OCI-LY3 (cell line): Measurements from ENCODE around the gene CBR3.

Source experiments
- EZH2phosphoT487 ChIP-seq: fragments of 200-600 bp; shearing (Covaris generic); IDR thresholded peaks from 2 replicates; pipeline ENCODE4 v1.6.1; 2018; ENCODE audit warnings: antibody characterized with exemption, mixed run types, low read depth
- TF ChIP-seq, protein P1 (sequence below): fragments of 200-600, 300-600 bp; sonication (generic); IDR thresholded peaks from 2 replicates; pipeline ENCODE4 v1.5.1; 2014; ENCODE audit warnings: antibody characterized with exemption, low read length, low read depth

DNA sequence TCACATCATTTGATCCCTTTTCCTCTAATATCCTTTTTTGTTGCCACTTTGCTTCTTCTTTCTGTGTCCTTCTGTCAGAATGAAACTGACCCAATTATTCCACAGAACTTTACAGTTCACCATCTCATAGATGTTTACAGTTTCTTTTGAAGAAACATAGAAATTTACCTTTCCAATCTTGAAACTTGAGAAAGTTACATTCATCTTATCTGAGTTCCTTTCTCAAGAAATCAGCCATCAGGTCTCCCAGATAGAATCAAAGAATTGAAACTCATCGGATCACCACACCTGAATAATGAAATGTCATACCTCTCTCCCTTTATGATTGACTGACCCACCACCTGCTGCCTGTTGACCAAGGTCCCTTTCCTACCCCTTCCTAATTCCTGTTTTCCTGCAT lies 41.4 kb upstream of the CBR3 start:
- TF ChIP-seq, protein P1, sequence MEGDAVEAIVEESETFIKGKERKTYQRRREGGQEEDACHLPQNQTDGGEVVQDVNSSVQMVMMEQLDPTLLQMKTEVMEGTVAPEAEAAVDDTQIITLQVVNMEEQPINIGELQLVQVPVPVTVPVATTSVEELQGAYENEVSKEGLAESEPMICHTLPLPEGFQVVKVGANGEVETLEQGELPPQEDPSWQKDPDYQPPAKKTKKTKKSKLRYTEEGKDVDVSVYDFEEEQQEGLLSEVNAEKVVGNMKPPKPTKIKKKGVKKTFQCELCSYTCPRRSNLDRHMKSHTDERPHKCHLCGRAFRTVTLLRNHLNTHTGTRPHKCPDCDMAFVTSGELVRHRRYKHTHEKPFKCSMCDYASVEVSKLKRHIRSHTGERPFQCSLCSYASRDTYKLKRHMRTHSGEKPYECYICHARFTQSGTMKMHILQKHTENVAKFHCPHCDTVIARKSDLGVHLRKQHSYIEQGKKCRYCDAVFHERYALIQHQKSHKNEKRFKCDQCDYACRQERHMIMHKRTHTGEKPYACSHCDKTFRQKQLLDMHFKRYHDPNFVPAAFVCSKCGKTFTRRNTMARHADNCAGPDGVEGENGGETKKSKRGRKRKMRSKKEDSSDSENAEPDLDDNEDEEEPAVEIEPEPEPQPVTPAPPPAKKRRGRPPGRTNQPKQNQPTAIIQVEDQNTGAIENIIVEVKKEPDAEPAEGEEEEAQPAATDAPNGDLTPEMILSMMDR, result no peak
- no peak for TF ChIP-seq EZH2phosphoT487
